ENCODE results near the gene CMIP.
A peak's percentile ranks its signal among the peaks of the same experiment; 100 is the strongest.

Gene CMIP

GRCh38 chr16:81424771-81425170, 19.8 kb upstream of the CMIP start:
- H3K4me2 ChIP-seq (ENCODE audit: low read depth, low read length, poor library complexity, severe bottlenecking), result no peak overlapping the region
- H3K9me3 ChIP-seq (ENCODE audit: insufficient read depth, low read length), result no peaks in the 10 kb centered on the region
- TF ChIP-seq EZH2phosphoT487 (conservative IDR thresholded peaks at IDR 0.05; ENCODE audit: low read length) (no peak), CTCF (IDR thresholded peaks at IDR 0.05; ENCODE audit: insufficient read depth, low read length, poor library complexity, severe bottlenecking) (no peak)
- no peaks in the 10 kb centered on the region for H3K27me3 ChIP-seq (ENCODE audit: low read length)
- H3K4me3 ChIP-seq (ENCODE audit: insufficient read depth, low read length, poor library complexity, severe bottlenecking), result no peak overlapping the region
- no peaks in the 10 kb centered on the region for H3K36me3 ChIP-seq (ENCODE audit: low read length)
- H3K9ac ChIP-seq (ENCODE audit: low read length), result no peak overlapping the region
- no peaks in the 10 kb centered on the region for H3F3A ChIP-seq (ENCODE audit: insufficient read depth)
- no peak overlapping the region for H3K27ac ChIP-seq (ENCODE audit: low read depth, low read length)
- no peaks in the 10 kb centered on the region for H3K9me2 ChIP-seq (replicated peaks; ENCODE audit: insufficient read depth, low read length)
- no peaks in the 10 kb centered on the region for H3K79me2 ChIP-seq (ENCODE audit: insufficient read depth, low read length)
- H2AFZ ChIP-seq (ENCODE audit: low read depth, low read length, severe bottlenecking), result no peak overlapping the region
- H4K20me1 ChIP-seq (ENCODE audit: low read depth, low read length), result no peaks in the 10 kb centered on the region

GRCh38 chr16:81427219-81427618, 17.4 kb upstream of the CMIP start:
- no peaks in the 10 kb centered on the region for H3K79me2 ChIP-seq (ENCODE audit: insufficient read depth, low read length)
- no peak overlapping the region for H3K4me3 ChIP-seq (ENCODE audit: insufficient read depth, low read length, poor library complexity, severe bottlenecking)
- H3K9me3 ChIP-seq (ENCODE audit: insufficient read depth, low read length), result no peaks in the 10 kb centered on the region
- H4K20me1 ChIP-seq (ENCODE audit: low read depth, low read length), result no peaks in the 10 kb centered on the region
- H3F3A ChIP-seq (ENCODE audit: insufficient read depth), result no peaks in the 10 kb centered on the region
- no peak overlapping the region for H3K9ac ChIP-seq (ENCODE audit: low read length)
- no peaks in the 10 kb centered on the region for H3K27me3 ChIP-seq (ENCODE audit: low read length)
- no peak overlapping the region for H2AFZ ChIP-seq (ENCODE audit: low read depth, low read length, severe bottlenecking)
- H3K36me3 ChIP-seq (ENCODE audit: low read length), result no peaks in the 10 kb centered on the region
- H3K4me2 ChIP-seq (ENCODE audit: low read depth, low read length, poor library complexity, severe bottlenecking), result no peak overlapping the region
- H3K27ac ChIP-seq (ENCODE audit: low read depth, low read length), result no peak overlapping the region
- no peaks in the 10 kb centered on the region for H3K9me2 ChIP-seq (replicated peaks; ENCODE audit: insufficient read depth, low read length)
- TF ChIP-seq CTCF (IDR thresholded peaks at IDR 0.05; ENCODE audit: insufficient read depth, low read length, poor library complexity, severe bottlenecking) (no peak), EZH2phosphoT487 (conservative IDR thresholded peaks at IDR 0.05; ENCODE audit: low read length) (no peak)

- Histone ChIP-seq H2AFZ (ENCODE audit: low read depth, low read length, severe bottlenecking) (no peak overlapping the region), H3K27me3 (ENCODE audit: low read length) (no peaks in the 10 kb centered on the region), H3K36me3 (ENCODE audit: low read length) (no peaks in the 10 kb centered on the region), H3K9me2 (replicated peaks; ENCODE audit: insufficient read depth, low read length) (no peaks in the 10 kb centered on the region), H3K27ac (ENCODE audit: low read depth, low read length) (no peak overlapping the region), H3K79me2 (ENCODE audit: insufficient read depth, low read length) (no peaks in the 10 kb centered on the region), H3K9me3 (ENCODE audit: insufficient read depth, low read length) (no peaks in the 10 kb centered on the region), H4K20me1 (ENCODE audit: low read depth, low read length) (no peaks in the 10 kb centered on the region), H3K4me2 (ENCODE audit: low read depth, low read length, poor library complexity, severe bottlenecking) (no peak overlapping the region), H3K4me3 (ENCODE audit: insufficient read depth, low read length, poor library complexity, severe bottlenecking) (no peak overlapping the region), H3K9ac (ENCODE audit: low read length) (no peak overlapping the region), H3F3A (ENCODE audit: insufficient read depth) (no peaks in the 10 kb centered on the region)
- peak; percentile 28 for TF ChIP-seq CTCF (IDR thresholded peaks at IDR 0.05; ENCODE audit: insufficient read depth, low read length, poor library complexity, severe bottlenecking)
- no peak for TF ChIP-seq EZH2phosphoT487 (conservative IDR thresholded peaks at IDR 0.05; ENCODE audit: low read length)
These were observed 15.5 kb upstream of the CMIP start for GRCh38 chr16:81429045-81429521.
